D721Med (cell line): ENCODE results near the gene PXK.

Source experiments
- DNase-seq: peaks from one replicate; pipeline ENCODE4 v3.0.0; 2011; ENCODE audit warnings: low spot score; ENCODE audit not compliant: insufficient read length
- FAIRE-seq: peaks from 2 replicates; lab custom pipeline; 2011; peaks lifted over from hg19 to GRCh38; lab: Jason Lieb, UNC
- CTCF ChIP-seq: IDR thresholded peaks from 2 replicates; pipeline ENCODE4 v1.5.1; 2012; ENCODE audit warnings: mild to moderate bottlenecking, control low read depth; ENCODE audit not compliant: insufficient read depth; ENCODE audit errors: missing control alignments

PXK gene

DNA sequence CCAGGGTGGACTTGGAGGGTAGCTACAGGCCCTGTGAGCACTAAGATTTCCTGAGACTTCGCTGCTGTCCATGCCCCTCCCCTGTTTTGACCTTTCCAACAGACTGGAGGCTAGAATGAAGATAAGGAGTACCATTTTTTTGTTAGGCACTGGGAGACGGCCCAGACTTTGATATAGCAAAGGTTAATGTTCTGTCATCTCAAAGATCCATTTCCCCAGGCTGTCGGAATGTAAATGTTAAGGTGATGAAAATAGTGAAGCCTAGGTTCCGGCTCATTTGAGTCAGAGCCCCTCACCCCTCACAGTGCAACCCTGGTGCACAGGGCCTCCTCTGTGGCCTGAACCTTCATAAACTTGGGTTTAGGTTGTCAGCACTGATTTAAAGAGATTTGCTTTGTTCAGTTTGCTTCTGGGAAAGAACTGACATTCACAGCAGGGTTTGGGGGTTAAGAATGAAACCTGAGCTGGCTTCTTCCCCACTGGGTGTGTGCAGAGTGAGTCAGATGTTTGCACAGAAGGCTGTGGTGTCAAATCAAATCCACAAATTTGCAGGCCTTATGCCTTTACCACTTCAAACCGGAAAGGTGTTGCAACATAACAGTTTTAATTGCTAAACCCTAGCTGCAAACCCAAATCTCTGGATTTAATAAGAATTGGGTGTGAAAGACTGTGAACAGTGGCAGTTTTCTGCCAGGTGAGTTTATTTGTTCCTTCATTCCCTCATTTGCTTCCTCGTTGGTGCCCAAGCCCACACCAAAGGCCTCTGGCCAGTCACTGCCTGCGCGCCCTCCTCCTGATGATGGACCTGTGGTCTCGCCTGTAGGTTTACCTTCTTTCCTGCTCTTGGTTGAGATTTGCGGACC is 138.6 kb downstream of the PXK start:
- DNase-seq (no peak), FAIRE-seq (no peak)
- TF ChIP-seq CTCF = no peak

DNA sequence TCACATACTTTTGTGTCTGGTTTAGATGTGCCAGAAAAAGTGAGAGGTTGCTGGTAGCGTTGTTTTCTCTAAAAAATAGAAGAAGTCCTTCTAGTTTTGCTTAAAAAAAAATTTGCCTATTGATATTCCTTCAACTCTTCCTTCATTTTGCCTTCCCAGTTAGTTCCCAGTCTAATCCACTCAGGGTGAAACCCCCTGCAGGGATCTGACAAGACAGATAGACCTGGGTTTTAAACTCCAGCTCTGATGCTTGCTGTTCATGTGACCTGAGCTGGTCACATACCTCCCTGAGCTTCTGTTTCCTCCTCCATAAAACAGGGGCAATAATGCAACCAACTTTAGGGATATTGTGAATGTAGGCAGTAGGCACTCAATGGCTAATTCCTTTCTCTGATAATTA is 140.6 kb downstream of the PXK start:
- FAIRE-seq = no peak

DNA sequence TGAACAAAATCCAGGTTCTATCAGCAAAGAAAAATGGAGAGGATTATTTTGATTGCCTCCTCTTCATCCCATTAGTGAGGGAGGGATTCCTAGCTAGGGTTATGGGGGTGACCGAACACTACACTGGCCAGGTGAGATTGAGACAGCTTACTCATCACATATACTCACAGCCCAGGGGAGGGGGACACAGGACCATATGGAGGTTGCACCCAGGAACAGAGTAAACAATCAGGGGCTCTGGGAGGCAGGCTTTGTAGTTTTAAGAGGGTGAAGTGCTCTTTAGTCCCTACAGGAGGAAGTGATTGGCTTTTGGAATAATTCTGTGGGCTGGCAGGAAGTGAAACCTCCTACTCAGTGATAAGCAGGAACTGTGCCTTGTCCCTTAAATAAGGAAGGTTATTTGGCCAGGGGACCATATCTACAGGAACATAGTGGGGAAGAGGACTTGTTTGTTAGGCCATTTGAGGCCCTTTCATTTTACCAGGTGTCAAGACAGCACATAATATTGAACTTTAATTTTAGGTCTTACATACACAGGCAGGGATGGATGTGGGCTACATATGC is 141.7 kb downstream of the PXK start:
- DNase-seq (no peak), FAIRE-seq (no peak)

More for the DNA sequence above, 140.6 kb downstream of the PXK start:
- DNase-seq = no peak
- TF ChIP-seq CTCF = no peak

GRCh38 chr3:58474967-58475578 is 142.4 kb downstream of the PXK start:
- TF ChIP-seq CTCF = no peak
- no peak for FAIRE-seq
- no peak for DNase-seq

More for the DNA sequence above, 141.7 kb downstream of the PXK start:
- no peak for TF ChIP-seq CTCF
